Measurements from ENCODE around the gene CMTM2.
"Not testable (repeated sequence)": the region's sequence is repeated elsewhere in the genome, so short reads cannot be mapped to it uniquely, and the experiment has no call there.

Gene CMTM2

GRCh38 chr16:66619534-66620428 lies 40.5 kb downstream of the CMTM2 start:
- Mint-ChIP-seq H3K36me3 (no peaks in the 10 kb centered on the region), H3K27me3 (no peaks in the 10 kb centered on the region), H3K9me3 (ENCODE audit: low read depth) (no peaks in the 10 kb centered on the region), H3K27ac (no peak overlapping the region), H3K4me1 (ENCODE audit: low read depth) (no peaks in the 10 kb centered on the region), H3K4me3 (no peak overlapping the region)

DNA sequence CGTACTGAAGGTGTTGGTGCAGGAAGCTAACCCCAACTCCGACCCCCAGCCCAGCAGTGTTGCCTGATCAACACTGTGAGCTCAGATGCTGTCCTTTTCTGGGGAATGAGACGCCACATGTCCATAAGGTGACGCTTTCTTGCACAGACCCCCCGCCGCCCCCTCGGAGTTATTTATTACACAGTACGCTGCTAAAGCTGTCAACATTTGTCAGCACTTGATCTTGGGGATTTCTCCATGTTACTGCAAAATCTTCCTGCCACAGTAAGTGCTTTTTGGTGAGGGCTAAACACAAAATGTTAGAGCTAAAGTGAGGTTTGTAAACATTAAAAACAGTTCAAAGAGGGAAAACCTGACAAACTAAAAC lies 41.1 kb downstream of the CMTM2 start:
- no peaks in the 10 kb centered on the region for H3K36me3 Mint-ChIP-seq
- no peaks in the 10 kb centered on the region for H3K9me3 Mint-ChIP-seq (ENCODE audit: low read depth)

DNA sequence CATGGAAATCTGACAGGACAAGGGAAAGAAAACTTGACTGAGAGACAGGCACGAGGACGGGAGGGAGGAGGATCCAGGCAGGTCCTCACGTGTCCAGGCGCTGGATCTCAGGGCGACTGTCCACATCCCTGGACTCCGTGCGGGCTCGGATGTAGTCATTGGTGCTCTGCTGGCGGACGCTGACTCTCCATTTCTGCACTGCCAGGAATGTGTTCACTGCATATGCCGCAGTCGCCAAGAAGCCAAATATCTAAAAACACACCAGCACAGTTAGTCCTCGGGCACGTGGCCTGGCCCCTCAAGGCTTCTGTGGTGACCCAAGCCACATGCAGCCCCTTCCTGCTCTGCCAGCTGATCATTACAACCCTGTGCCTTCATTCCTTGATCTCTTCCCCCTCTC lies 42.7 kb downstream of the CMTM2 start:
- no peak overlapping the region for H3K4me3 Mint-ChIP-seq
- no peak overlapping the region for H3K27ac Mint-ChIP-seq
- H3K4me1 Mint-ChIP-seq (ENCODE audit: low read depth): no peaks in the 10 kb centered on the region
- H3K27me3 Mint-ChIP-seq: no peaks in the 10 kb centered on the region
- H3K36me3 Mint-ChIP-seq: no peaks in the 10 kb centered on the region
- no peaks in the 10 kb centered on the region for H3K9me3 Mint-ChIP-seq (ENCODE audit: low read depth)

More for the DNA sequence above, 41.1 kb downstream of the CMTM2 start:
- Mint-ChIP-seq H3K27ac (no peak overlapping the region), H3K27me3 (no peaks in the 10 kb centered on the region), H3K4me3 (no peak overlapping the region), H3K4me1 (ENCODE audit: low read depth) (no peaks in the 10 kb centered on the region)

DNA sequence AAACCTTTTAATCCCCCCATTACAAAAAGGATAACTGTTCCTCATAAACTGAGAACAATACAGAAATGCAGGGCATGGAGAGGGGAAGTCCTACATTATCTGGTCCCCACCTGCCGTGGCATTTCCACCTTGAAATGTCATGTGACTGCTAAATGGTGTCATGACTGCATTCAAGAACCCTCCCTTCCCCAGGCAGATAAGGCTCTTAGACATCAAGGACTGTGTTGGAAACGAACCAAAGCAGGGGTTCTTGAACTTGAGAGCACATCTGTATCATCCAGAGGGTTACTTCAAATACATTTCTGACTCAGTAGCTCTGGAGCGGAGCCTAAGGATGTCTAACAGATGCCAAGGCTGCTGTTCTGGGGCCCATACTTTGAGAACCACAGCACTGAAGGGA lies 43.6 kb downstream of the CMTM2 start:
- Mint-ChIP-seq H3K9me3 (ENCODE audit: low read depth) (no peaks in the 10 kb centered on the region), H3K27me3 (no peaks in the 10 kb centered on the region), H3K36me3 (no peaks in the 10 kb centered on the region), H3K27ac (no peak overlapping the region), H3K4me3 (no peak overlapping the region), H3K4me1 (ENCODE audit: low read depth) (no peaks in the 10 kb centered on the region)

GRCh38 chr16:66623755-66624154 lies 44.5 kb downstream of the CMTM2 start:
- no peaks in the 10 kb centered on the region for H3K9me3 Mint-ChIP-seq (ENCODE audit: low read depth)
- no peak overlapping the region for H3K27ac Mint-ChIP-seq
- H3K4me1 Mint-ChIP-seq (ENCODE audit: low read depth): no peaks in the 10 kb centered on the region

GRCh38 chr16:66627611-66628378 lies 48.5 kb downstream of the CMTM2 start:
- H3K36me3 Mint-ChIP-seq; H3K9me3 Mint-ChIP-seq (ENCODE audit: low read depth); H3K27ac Mint-ChIP-seq; H3K4me1 Mint-ChIP-seq (ENCODE audit: low read depth); H3K4me3 Mint-ChIP-seq; H3K27me3 Mint-ChIP-seq: not testable (repeated sequence)

More at GRCh38 chr16:66623755-66624154, 44.5 kb downstream of the CMTM2 start:
- no peaks in the 10 kb centered on the region for H3K36me3 Mint-ChIP-seq
- no peaks in the 10 kb centered on the region for H3K27me3 Mint-ChIP-seq
- H3K4me3 Mint-ChIP-seq: no peak overlapping the region

DNA sequence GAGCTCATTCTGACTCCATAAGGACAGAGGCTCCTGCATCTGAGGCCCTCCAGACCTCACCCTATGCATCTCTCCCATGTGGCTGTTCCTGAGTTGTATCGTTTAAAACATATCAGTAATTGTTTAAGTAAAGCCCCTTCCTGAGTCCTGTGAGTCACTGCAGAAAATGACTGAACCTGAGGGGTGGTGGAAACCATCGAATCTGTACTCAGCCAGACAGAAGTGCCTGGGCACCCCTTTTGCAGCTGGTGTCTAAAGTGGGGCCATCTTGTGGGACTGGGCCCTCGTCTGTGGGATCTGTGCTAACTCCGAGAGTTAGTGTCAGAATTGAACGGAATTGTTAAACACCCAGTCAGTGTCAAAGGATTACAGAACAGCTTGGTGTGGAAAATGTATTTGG lies 50.6 kb downstream of the CMTM2 start:
- H3K4me3 Mint-ChIP-seq: no peak overlapping the region
- H3K27me3 Mint-ChIP-seq: peaks cover 2% of the 10 kb centered on the region
- peaks cover 2% of the 10 kb centered on the region for H3K36me3 Mint-ChIP-seq
- H3K9me3 Mint-ChIP-seq (ENCODE audit: low read depth): no peaks in the 10 kb centered on the region
- no peak overlapping the region for H3K27ac Mint-ChIP-seq
- H3K4me1 Mint-ChIP-seq (ENCODE audit: low read depth): no peaks in the 10 kb centered on the region

- H3K4me3 Mint-ChIP-seq; H3K27ac Mint-ChIP-seq; H3K4me1 Mint-ChIP-seq (ENCODE audit: low read depth); H3K36me3 Mint-ChIP-seq; H3K27me3 Mint-ChIP-seq; H3K9me3 Mint-ChIP-seq (ENCODE audit: low read depth): not testable (repeated sequence)
These were observed 51.4 kb downstream of the CMTM2 start for GRCh38 chr16:66630561-66631260.

- H3K27ac Mint-ChIP-seq; H3K4me1 Mint-ChIP-seq (ENCODE audit: low read depth); H3K4me3 Mint-ChIP-seq; H3K9me3 Mint-ChIP-seq (ENCODE audit: low read depth); H3K36me3 Mint-ChIP-seq; H3K27me3 Mint-ChIP-seq: not testable (repeated sequence)
These were observed 52.3 kb downstream of the CMTM2 start for GRCh38 chr16:66631558-66631957.

GRCh38 chr16:66634527-66635196 lies 55.4 kb downstream of the CMTM2 start:
- Mint-ChIP-seq H3K4me3 (no peak overlapping the region), H3K9me3 (ENCODE audit: low read depth) (no peaks in the 10 kb centered on the region), H3K27ac (no peak overlapping the region), H3K27me3 (peaks cover 2% of the 10 kb centered on the region), H3K4me1 (ENCODE audit: low read depth) (no peaks in the 10 kb centered on the region), H3K36me3 (peaks cover 4% of the 10 kb centered on the region)

GRCh38 chr16:66635406-66635805 lies 56.1 kb downstream of the CMTM2 start:
- no peaks in the 10 kb centered on the region for H3K4me1 Mint-ChIP-seq (ENCODE audit: low read depth)
- no peak overlapping the region for H3K4me3 Mint-ChIP-seq
- H3K27me3 Mint-ChIP-seq: peaks cover 2% of the 10 kb centered on the region
- no peaks in the 10 kb centered on the region for H3K9me3 Mint-ChIP-seq (ENCODE audit: low read depth)
- H3K27ac Mint-ChIP-seq: no peak overlapping the region
- H3K36me3 Mint-ChIP-seq: peaks cover 4% of the 10 kb centered on the region

DNA sequence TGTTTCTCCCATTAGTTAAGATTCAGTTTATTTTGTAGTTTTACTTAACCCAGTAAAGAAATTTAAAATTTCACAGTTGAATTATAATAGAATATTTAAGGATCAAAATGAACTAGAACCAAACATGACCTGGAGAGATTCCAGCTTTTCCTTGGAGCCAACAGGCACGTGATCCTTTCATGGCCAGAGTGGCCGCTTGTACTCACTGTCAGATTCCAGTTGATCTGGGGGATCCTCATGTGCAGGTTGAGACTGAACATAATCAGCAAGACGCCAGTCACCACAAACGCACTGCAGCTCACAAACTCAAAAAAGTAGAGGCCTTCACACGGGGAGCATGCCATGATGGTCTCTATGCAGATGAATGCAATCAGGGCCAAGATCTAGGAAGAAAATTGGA lies 56.9 kb downstream of the CMTM2 start:
- Mint-ChIP-seq H3K36me3 (peaks cover 4% of the 10 kb centered on the region), H3K27ac (no peak overlapping the region), H3K4me3 (no peak overlapping the region), H3K9me3 (ENCODE audit: low read depth) (no peaks in the 10 kb centered on the region), H3K4me1 (ENCODE audit: low read depth) (no peaks in the 10 kb centered on the region), H3K27me3 (peaks cover 2% of the 10 kb centered on the region)

- H3K27me3 Mint-ChIP-seq: peaks cover 2% of the 10 kb centered on the region
- no peaks in the 10 kb centered on the region for H3K9me3 Mint-ChIP-seq (ENCODE audit: low read depth)
- H3K36me3 Mint-ChIP-seq: peaks cover 4% of the 10 kb centered on the region
- no peaks in the 10 kb centered on the region for H3K4me1 Mint-ChIP-seq (ENCODE audit: low read depth)
- no peak overlapping the region for H3K4me3 Mint-ChIP-seq
- H3K27ac Mint-ChIP-seq: no peak overlapping the region
These were observed 58.5 kb downstream of the CMTM2 start for GRCh38 chr16:66637806-66638205.
